ENCODE results near the gene ADGRB3.

Gene ADGRB3

DNA sequence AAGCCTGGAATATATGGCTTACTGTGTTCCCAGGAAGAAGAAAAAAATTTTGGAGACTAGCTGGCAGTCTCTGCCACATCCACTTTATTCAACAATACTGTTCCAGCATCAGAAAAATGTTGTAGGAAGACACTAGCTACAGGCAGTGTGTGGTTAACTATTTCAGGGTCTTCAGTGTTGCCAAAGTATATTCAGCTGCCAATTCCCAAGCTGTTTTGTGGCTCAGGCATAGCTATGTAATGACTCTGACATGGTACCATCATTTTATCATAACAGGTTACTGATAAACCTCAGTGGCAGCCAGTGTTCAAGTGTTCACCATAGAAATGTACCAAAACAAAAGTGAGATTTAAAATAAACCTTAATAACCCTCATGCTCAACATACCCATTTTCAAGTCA, 503.1 kb downstream of the ADGRB3 start:
- no peak for DNase-seq

DNA sequence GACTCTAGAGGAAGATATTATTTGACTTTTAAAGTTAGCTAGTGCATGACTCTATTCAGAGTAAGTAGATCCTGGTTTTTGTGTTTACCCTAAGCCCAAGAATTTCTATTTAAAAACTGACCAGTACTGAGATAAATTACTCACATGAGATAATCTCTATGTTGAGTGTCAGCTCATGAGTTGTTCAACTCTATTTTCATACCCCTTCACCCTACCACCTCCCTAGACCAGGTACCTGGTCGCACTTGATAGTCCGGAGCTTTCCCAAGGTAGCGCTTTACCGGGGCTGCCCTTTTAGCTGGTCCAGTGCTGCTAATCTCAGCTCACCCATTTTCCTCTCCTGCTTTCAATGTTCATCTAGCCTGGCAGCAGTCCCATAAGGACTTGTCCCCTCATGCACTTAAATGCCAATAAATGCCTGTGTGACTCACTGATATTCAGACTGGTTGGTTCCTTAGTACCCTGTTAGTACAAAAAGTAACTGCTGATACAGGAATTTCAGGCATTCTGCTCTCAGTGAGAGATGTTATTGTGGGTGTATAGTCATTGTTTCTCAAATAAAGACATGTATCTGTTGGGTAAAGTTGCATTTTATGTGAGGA, 503.9 kb downstream of the ADGRB3 start:
- no peak for DNase-seq

DNA sequence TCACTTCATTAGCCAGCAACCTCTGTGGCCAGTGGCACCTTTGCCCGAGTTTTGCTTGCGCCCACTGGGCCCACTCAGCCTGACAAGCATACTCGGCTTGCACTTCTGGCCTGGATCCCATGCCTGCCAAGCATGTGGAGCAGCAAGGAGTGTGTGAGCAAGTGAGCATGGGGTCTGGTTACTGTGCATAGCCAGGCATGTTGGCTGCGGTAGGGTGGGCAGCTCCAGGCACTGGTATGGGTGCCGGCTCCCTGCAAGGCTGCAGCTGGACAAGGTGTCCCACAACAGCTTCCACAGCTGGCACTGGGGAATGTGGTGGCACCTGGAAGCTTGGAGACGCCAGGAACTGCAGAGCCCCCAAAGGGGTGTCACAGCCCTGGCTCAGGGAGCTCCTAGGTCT, 510.0 kb downstream of the ADGRB3 start:
- DNase-seq = no peak

DNA sequence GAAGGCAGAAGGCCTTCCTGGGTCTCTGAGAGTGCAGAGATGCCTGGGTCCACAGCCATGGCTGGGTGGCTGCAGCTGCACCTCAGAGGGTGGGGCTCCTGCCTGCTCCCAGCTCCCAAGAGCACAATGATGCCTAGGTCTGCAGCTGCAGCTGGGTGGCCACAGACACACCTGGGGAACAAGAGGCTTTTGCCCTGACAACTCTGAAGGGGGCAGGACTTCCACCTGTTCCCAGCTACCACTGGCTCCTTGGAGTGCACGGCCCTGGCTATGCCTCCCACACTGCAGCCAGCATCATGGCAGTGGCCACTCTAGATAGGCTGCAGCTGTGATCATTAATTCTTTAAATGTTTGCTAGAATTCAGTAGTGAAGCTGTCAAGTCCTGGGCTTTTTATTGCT, 511.3 kb downstream of the ADGRB3 start:
- DNase-seq = no peak

DNA sequence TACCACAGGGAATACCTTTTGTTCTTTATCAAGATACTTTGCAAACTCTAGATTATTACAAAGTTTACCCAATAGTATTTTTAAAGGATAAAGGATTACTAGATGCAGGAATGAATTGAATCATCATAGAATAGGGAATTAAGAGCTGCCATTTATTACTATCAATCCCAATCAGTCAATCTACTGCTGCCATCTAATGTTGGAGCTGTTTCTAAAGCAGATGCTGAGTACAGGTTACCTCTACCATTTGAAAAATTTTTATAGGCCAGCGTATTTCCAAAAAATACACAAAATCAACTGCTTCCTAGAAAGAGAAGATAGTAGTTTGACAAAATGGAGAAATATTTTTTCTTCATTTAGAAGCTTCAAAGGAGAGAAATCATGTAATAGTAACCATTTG, 520.4 kb downstream of the ADGRB3 start:
- DNase-seq = no peak

DNA sequence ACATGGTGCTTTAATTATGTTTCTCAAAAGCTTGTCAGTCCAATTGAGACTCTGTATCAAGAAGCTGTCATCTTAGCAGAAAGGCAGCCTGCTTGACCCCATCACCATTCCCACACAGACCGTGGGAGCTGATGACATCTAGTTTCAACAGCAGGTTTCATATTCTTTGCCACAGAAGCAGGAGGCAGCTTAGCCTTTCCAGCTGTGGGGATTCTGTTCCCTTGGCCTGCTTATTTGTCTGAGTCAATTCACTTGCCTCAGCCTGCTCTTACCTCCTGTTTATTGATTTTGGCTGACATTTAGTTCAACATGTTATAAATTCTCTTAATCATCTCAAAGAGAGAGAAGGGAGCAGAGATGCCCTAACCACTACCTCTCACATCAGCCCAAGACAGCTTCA, 527.7 kb downstream of the ADGRB3 start:
- no peak for DNase-seq

DNA sequence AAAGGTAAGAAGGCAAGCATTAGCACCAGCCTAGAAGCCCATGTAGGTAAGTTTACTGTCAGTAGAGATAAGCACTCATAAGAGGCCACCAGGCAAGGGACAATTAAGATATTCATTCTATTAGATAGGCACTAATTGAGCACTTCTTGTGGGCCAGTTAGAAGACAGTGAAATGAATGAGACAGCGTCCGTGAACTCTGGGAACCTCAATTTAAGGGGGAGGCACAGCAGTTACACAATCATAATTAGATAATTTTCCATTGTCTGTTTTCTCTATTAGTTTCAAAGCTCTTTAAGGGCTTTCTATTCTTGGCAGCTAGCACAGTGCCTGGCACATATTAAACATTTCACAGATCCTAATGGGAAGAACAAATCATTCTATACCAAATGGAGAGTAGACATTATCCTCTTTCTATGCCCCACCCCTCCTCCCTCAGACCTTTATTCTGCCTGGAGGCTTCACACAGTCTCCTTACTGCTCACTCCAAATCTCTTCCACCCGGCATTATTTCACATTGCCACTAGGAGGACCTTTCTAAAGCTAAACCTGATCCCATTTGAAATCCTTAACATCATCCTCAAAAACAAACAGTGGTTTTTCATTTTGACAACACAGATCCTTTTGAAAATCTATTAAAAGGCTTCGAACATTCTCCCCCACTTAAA, 529.6 kb downstream of the ADGRB3 start:
- no peak for DNase-seq

DNA sequence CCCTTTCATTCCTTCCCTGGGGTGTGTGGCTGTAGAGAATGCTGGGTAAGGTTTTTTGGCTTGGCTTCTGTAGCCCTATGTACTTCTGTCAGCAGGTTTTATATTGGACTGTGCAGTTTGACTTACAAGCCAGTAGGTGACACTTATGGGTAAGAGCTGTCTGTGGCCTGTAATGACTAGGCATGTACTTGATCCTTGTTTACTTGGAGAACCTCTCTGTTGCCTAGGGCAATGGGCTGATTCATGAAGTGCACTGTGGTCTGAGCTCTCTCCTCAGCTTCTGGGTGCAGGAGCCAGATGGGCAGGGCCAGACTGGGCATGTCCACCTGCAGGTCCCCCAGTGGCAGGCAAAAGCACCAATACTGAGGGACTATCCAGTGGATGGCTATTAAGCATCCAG, 544.6 kb downstream of the ADGRB3 start:
- DNase-seq = no peak

DNA sequence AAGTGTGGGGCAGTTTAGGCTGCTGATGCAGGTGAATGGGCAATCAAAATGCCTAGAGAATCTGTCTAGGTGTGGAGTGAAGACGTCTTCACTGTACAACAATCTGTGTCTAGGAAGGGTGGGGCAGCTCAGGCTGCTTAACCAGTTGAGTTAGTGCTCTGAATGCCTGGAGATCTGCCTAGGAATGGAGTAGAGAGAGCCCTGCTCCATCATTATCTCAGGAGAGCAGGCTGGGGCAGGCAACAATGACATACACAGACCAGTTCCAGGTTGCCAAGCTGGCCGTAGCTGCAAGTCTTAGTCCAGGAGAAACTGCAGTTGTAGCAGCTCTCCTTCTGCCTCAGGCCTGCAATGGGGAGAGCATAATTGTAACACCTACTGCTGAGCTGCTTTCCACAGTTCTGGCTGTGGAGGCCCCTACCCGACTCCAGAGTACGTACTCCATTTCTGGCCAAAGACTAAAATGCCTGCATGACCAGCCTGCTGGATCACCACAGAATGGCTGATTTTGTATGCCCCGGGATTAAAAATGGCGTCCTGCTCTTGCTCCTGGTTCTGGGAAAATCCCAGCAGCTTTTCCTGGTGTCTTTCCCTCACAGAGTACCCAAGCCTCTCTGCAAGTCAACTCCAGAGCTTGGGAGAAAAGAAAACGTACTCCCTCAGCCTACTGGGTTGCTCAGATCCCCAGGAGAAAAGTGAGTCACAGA, 545.4 kb downstream of the ADGRB3 start:
- no peak for DNase-seq

DNA sequence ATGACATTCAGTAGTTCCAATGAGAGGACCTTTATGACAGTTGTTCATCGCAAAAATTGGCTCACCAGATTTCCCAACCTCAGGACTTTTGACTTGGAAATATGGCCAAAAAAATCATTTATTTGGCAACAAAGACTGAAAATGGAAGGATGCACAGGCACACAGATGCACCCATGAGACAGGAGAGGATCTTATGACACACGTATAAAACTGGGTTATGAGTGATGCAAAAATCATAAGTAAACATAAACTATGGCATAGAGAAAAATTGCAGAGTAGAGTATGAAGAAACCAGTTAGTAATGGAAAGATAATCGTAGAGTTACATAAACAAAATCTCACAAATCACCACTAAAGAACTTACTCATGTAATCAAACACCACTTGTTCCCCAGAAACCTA, 546.9 kb downstream of the ADGRB3 start:
- DNase-seq = no peak

DNA sequence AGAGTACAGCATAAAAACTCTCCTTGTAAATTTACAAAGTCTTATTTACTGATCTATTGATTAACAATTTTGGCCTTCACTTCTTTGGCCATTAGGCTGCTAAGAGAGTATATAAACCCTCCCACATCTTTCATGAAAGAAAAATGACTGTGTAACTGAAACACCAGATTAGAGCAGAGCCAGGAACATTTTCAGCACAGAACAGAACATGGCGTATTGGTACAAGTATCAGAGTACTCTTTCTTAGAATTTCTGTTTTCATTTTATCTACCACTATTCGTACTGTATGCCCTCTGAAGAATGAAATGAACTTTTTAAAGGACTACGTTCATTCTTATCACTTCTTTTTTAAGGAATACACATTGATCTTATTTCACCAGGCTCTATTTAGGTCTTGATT, 550.2 kb downstream of the ADGRB3 start:
- no peak for DNase-seq

DNA sequence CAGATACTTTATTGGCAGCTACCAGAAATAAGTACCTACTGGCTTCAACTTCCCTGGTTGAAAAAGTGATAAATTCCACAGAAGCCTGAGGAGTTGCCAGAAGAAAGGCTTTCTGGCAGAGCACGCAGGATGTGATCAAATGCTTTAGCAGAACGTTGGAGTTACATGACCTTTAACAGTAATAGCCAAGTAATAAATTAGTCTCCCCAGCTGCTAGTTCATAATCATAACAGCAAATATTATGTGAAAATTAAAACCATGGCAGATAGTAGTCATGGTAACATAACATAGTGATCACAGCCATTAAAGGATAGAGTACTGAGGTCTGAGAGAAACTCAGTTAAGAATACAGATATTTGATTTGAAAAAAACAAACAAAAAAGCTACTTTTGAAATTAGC, 567.7 kb downstream of the ADGRB3 start:
- DNase-seq = no peak

DNA sequence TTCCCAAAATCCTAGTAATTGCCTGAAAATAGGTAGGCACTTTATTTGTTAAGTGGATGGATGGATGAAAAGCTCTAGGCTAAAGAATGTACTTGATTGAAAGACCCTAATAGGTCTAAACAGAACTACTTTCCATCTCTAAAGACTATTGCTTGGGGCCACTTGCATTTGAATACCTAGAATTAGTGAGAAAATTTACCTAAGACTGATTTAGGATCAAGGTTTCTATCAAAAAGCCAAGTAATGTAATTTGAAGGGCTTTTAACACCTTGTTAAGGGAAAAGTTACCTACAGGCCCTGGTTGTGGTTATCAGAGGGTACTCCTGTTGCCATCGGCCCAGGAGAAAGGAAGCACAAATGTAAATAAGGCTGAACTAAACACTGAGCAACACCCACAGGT, 581.0 kb downstream of the ADGRB3 start:
- DNase-seq = no peak

DNA sequence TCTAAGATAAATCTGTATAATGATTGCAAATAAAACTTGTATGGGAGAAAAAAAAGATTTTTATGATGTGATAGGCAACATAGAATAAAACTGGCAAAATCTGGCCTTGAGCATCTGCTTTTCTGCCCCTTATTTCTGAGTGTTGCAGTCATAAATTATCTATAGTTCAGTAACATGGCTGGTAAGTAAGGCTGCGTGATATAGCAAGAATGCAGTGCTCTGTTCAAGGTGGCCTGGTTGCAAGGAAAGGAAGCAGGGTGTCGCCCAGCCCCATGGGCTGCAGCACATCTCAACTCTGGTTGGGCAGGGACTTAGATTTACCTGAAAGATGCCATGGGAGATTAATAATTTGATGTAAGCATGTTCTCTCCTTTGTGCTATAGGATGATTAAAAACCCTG, 582.3 kb downstream of the ADGRB3 start:
- no peak for DNase-seq

DNA sequence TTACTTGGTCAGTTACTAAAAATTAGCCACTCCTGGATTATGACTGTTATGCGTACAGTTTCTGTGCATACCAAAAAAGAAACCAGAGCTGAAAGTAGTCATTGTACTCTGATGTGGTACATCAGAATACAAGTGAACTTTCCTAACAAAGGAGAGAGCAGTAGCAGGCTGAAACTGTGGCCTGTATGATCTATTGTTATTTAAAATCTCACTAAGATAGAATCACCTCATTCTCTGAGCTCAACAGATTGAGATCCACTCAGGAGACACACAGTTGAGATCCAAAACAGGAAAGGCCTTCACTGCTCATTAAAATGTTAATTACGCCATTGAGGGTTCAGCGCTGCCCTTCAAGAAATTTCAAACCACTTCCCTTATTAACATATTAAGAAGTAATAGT, 585.3 kb downstream of the ADGRB3 start:
- DNase-seq = no peak

DNA sequence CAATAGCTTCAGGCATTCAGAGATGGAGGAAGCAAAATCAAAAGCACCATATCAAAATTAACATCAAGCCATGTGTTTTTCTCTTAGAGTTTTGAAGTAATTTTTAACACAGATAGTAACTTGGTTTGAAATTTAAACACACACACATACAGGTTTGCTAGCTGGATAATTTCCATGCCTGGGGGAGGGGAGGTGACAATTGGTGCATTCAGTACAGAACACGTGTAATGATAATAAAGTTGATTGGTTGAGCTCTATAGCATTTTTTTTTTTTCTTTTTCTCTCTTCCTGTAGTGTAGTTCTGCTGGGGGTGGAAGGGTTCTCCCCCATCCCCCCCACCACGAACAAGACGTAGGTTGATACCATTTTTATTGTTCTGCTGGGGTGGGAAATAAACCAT, 596.9 kb downstream of the ADGRB3 start:
- DNase-seq = no peak

DNA sequence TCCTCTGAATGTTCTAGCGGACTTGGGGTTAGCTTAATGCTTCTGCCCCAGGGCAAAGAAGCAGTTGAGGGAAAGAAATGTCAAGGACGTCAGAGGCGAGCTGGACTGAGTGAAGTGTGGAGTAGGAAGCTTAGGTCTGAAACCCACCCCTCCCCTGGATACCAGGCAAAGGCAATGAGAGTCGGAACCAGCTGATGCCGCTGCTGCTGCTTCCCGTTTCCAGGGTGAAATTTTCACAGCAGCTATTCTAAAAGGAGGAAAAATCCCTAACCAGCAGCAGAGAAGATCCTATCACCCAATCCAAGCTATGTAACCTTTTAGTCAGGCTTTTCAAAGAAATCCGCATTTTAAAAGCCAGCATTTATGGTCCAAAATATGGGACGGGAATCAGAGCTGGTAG, 597.4 kb downstream of the ADGRB3 start:
- DNase-seq = no peak

DNA sequence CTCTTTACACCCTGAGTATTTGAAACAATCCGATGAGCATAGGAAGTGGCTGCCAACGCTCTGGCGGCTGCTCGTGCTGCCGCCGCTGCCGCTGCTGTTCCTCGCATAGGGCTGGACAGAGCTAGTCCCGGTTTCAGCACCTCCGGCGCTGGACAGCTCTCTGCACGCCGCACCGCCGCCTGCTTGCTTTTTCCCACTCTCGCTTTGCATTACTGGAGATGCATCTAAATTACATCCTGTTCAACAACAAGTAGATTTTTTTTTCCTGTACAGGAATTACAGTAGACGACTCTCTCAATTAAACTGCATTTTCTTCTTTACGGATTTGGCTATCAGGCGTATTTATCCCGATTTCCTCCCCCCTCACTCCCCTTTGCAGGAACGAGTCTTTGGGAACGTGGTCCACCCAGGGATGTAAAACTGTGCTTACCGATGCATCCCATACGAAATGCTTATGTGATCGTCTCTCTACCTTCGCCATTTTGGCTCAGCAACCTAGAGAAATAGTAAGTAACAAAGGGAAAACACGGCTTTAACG, 597.9 kb downstream of the ADGRB3 start:
- peak; percentile 46 to 63 for DNase-seq

DNA sequence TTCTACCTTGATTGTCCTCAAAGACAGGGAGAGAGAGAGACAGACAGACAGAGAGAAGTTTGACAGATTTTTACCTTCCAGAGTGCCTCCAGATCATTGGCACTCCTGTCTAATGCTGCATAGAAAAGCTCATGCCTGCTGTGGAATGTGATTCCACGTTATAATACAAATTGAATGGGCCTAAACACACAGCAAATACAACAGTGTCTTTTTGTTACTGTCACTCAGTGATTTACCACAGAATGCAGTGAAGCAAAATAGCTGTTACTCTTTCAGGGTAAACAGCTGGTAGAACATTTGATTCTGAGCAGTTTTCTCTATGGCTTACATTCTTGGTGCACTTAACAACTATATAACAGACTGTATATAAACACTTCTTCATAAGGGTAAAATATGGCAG, 603.0 kb downstream of the ADGRB3 start:
- no peak for DNase-seq

DNA sequence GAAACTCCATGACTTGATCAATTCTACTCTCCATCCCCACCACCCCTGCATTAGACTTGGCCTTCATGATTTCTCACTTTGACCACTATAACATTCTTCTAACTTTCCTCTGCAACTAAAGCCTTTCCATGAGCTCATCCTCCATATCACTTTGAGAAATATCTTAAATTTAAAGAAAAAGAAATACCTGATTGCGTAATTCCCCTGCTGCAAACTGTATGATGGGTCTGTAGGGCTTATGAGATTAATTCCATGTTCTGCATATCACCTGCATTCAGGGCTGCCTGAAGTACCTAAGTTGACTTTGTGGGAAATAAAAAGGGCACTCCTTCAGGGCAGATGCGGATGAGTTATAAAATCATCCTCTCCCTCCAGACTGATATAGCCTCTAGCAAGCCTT, 611.9 kb downstream of the ADGRB3 start:
- DNase-seq = no peak

DNA sequence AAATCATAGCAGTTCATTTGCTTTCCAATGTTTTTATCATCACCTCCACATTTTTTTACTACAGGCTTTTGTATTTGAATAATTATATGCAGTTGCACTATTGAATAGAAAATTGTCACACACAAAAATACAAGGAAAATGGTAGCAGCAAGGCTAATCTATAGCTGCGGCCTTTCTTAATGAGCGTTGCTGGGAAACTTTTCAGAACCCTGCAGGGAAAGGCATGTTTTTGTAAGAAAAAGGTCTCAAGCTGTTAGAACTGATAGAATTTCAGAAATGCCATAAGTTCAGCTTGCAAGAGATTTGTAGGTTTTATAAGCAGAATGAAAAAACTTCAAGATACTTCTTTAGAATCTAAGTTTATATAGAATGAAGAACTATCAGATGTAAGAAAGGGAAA, 625.9 kb downstream of the ADGRB3 start:
- DNase-seq = no peak

DNA sequence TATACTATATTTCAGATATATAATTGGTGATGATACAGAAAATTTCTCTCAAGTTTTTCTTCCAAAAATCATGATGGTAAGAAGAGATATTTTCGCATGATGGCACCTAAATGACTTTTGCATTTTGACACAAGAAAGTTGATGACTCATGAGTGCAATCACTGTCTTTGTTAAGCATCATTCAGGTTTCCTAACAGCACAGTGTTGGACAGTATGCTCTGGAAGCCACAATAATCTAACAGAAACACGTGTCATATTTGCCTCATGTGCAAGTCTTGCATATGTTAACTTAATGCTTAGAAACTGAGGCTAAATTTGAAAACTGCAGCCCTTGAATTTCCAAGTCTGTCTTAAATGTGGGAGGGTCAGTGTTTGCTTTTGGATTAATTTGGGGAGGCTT, 628.2 kb downstream of the ADGRB3 start:
- DNase-seq = no peak

DNA sequence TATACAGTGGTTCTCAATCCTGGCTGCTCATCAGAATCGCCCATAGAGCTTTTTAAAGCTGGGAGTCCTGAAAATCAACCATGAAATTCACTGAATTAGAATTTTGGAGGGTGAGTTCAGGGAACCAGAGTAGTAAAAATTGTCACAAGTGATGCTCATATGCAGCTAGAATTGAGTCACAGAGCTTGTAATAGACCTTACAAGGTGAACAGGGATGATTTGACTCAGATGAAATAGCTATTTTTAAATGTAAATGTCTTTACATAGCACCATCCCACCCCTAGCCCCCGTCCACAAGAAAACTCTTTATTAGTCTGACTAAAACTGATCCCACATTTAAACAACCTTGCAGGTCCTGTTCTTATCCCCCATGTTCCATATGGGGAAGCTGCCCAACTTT, 630.0 kb downstream of the ADGRB3 start:
- no peak for DNase-seq

DNA sequence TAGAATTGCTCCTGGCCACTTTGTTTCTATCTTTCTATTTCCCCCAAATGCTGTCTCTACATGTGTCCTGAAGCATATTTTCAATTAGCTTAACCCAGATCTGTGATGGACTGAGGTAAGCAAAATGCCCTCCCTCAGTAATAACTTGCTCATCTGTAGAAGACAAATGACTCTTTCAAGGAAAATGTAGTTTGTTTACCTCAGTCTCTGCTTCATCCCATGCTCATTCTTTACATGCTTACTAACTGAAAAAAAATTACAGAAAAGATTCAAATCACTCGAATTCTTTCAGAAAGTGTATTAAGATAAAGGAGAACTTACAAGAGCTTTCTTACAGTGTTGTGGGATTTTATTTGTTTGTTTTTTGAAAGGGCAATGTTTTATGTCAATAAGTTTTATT, 630.6 kb downstream of the ADGRB3 start:
- DNase-seq = no peak
